ENCODE data around the gene HMGB4. TPM values are rescaled to one million over a fixed set of nuclear protein-coding genes. Genes with fewer than 3 reads are reported as not detected.

The HMGB4 gene
- total RNA-seq, 3 donors from 2014 or later (not counting 1 experiment from before 2014, with no cell fraction given), result not detected

DNA sequence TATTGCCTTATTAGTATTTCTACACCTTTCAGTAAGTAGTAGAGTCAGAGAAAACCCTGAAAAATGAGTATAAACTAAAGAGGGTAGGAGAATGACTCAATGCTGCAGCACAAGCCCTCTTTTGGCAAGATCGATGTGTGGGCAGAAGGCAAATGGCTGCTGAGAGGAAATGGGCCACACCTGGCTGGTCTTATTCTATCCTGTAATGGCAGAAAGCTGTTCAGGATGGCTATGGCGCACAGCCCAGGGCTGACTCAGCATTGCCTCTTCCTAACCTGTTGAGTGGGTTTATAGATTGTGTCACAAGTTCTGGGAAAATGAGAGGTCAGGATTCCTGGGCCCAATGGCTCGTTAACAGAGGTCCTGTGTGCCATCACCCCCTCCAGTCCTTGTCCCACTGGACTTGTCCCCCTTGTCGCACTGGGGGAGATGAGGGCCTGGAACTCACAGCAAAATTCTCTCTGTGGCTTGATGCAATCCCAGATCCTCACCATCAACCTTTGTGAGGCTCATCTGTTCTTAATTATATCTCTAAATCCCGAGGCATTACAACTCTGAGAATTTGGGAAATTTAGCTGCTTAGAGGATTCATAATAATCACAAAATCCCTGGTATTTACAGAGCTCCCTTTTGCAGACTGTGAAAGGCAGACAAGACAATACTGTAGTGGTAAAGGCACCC is 13.2 kb downstream of the HMGB4 start:
- TF ChIP-seq, protein P1, sequence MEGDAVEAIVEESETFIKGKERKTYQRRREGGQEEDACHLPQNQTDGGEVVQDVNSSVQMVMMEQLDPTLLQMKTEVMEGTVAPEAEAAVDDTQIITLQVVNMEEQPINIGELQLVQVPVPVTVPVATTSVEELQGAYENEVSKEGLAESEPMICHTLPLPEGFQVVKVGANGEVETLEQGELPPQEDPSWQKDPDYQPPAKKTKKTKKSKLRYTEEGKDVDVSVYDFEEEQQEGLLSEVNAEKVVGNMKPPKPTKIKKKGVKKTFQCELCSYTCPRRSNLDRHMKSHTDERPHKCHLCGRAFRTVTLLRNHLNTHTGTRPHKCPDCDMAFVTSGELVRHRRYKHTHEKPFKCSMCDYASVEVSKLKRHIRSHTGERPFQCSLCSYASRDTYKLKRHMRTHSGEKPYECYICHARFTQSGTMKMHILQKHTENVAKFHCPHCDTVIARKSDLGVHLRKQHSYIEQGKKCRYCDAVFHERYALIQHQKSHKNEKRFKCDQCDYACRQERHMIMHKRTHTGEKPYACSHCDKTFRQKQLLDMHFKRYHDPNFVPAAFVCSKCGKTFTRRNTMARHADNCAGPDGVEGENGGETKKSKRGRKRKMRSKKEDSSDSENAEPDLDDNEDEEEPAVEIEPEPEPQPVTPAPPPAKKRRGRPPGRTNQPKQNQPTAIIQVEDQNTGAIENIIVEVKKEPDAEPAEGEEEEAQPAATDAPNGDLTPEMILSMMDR (IDR thresholded peaks at IDR 0.05), result no peak
- H3K27ac Mint-ChIP-seq, result no peak overlapping the region
- no peaks in the 10 kb centered on the region for H3K9me3 ChIP-seq (ENCODE audit: control insufficient read depth, insufficient read depth, low read length)
- DNase-seq, result no peak
- ATAC-seq, result no peak
- H3K27me3 Mint-ChIP-seq (ENCODE audit: low read depth in 2 of 2), result peaks cover 19 to 28% of the 10 kb centered on the region in 2 donors
- intact Hi-C loops (cut with micrococcal nuclease), result no loop called here
- no peaks in the 10 kb centered on the region for H3K27me3 ChIP-seq (ENCODE audit: control insufficient read depth, insufficient read depth, low read length)
- no peak overlapping the region for H3K4me3 Mint-ChIP-seq
- no peak overlapping the region for H3K27ac ChIP-seq (ENCODE audit: low read length)
- no peaks in the 10 kb centered on the region for H3K4me1 ChIP-seq (ENCODE audit: control insufficient read depth, insufficient read depth, low read length)
- no peaks in the 10 kb centered on the region for H3K36me3 Mint-ChIP-seq
- H3K36me3 ChIP-seq (ENCODE audit: control insufficient read depth, insufficient read depth, low read length), result no peaks in the 10 kb centered on the region
- 86% methylated on average over 5 of the region's 5 CpGs for WGBS (ENCODE audit: insufficient coverage)
- no peaks in the 10 kb centered on the region for H3K9me3 Mint-ChIP-seq
- H3K4me3 ChIP-seq (ENCODE audit: low read length), result no peak overlapping the region
- H3K4me1 Mint-ChIP-seq, result peaks cover 9 to 12% of the 10 kb centered on the region in 2 donors

DNA sequence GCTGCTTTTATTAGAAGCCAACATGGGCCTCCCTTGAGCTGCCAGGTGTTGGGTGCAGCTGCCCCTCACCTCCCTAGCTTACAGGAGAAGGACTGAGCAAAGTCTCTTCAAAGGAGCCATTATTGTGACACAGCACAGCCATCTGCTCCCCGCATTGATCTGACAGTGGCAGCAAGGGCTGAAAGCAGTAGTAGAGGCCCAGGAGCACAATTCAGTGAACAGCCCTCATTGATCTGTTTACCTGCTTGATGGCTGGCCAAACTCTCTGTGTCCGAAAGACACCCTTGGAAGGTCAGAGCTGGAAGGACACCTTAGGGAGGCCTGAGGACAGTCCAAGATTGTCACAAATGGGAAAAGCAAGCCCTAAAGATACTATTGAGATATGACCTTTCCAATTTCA is 14.5 kb downstream of the HMGB4 start:
- no peak overlapping the region for H3K4me3 ChIP-seq (ENCODE audit: low read length)
- H3K27ac ChIP-seq (ENCODE audit: low read length), result no peak overlapping the region
- TF ChIP-seq, protein P1 (IDR thresholded peaks at IDR 0.05), result no peak
- Mint-ChIP-seq H3K9me3 (no peaks in the 10 kb centered on the region), H3K27ac (no peak overlapping the region), H3K36me3 (no peaks in the 10 kb centered on the region), H3K4me1 (no peaks in the 10 kb centered on the region), H3K4me3 (no peak overlapping the region), H3K27me3 (ENCODE audit: low read depth in 2 of 2) (peaks cover 25 to 28% of the 10 kb centered on the region in 2 donors)
- no peaks in the 10 kb centered on the region for H3K4me1 ChIP-seq (ENCODE audit: control insufficient read depth, insufficient read depth, low read length)
- H3K9me3 ChIP-seq (ENCODE audit: control insufficient read depth, insufficient read depth, low read length), result no peaks in the 10 kb centered on the region
- 90% methylated on average over 2 of the region's 2 CpGs for WGBS (ENCODE audit: insufficient coverage)
- H3K27me3 ChIP-seq (ENCODE audit: control insufficient read depth, insufficient read depth, low read length), result no peaks in the 10 kb centered on the region
- H3K36me3 ChIP-seq (ENCODE audit: control insufficient read depth, insufficient read depth, low read length), result no peaks in the 10 kb centered on the region
- intact Hi-C loops (cut with micrococcal nuclease), result no loop called here
- ATAC-seq, result no peak
- no peak for DNase-seq

- Histone ChIP-seq H3K36me3 (ENCODE audit: control insufficient read depth, insufficient read depth, low read length) (no peaks in the 10 kb centered on the region), H3K27ac (ENCODE audit: low read length) (no peak overlapping the region), H3K9me3 (ENCODE audit: control insufficient read depth, insufficient read depth, low read length) (no peaks in the 10 kb centered on the region), H3K4me1 (ENCODE audit: control insufficient read depth, insufficient read depth, low read length) (no peaks in the 10 kb centered on the region), H3K27me3 (ENCODE audit: control insufficient read depth, insufficient read depth, low read length) (no peaks in the 10 kb centered on the region), H3K4me3 (ENCODE audit: low read length) (no peak overlapping the region)
- DNase-seq, result no peak
- TF ChIP-seq, protein P1 (IDR thresholded peaks at IDR 0.05), result no peak
- H3K36me3 Mint-ChIP-seq, result no peaks in the 10 kb centered on the region
- no peak overlapping the region for H3K4me3 Mint-ChIP-seq
- H3K27ac Mint-ChIP-seq, result no peak overlapping the region
- intact Hi-C loops (cut with micrococcal nuclease), result no loop called here
- H3K9me3 Mint-ChIP-seq, result no peaks in the 10 kb centered on the region
- H3K4me1 Mint-ChIP-seq, result no peaks in the 10 kb centered on the region
- ATAC-seq, result no peak
- peaks cover 24 to 30% of the 10 kb centered on the region in 2 donors for H3K27me3 Mint-ChIP-seq (ENCODE audit: low read depth in 2 of 2)
- no CpG with 5 or more reads among the region's 2 CpGs for WGBS (ENCODE audit: insufficient coverage)
Observed at GRCh38 chr1:33880305-33880704, 16.4 kb downstream of the HMGB4 start.

GRCh38 chr1:33886496-33886895 is 22.6 kb downstream of the HMGB4 start:
- DNase-seq, result no peak
- H3K27ac ChIP-seq (ENCODE audit: low read length), result no peak overlapping the region
- H3K36me3 ChIP-seq (ENCODE audit: control insufficient read depth, insufficient read depth, low read length), result no peaks in the 10 kb centered on the region
- peaks cover 19 to 27% of the 10 kb centered on the region in 2 donors for H3K27me3 Mint-ChIP-seq (ENCODE audit: low read depth in 2 of 2)
- no peak overlapping the region for H3K4me3 Mint-ChIP-seq
- no peaks in the 10 kb centered on the region for H3K4me1 Mint-ChIP-seq
- H3K4me1 ChIP-seq (ENCODE audit: control insufficient read depth, insufficient read depth, low read length), result no peaks in the 10 kb centered on the region
- no peak for ATAC-seq
- no peaks in the 10 kb centered on the region for H3K9me3 ChIP-seq (ENCODE audit: control insufficient read depth, insufficient read depth, low read length)
- intact Hi-C loops (cut with micrococcal nuclease), result no loop called here
- TF ChIP-seq, protein P1 (IDR thresholded peaks at IDR 0.05), result no peak
- H3K27ac Mint-ChIP-seq, result no peak overlapping the region
- 43% methylated on average over 5 of the region's 5 CpGs for WGBS (ENCODE audit: insufficient coverage)
- no peaks in the 10 kb centered on the region for H3K36me3 Mint-ChIP-seq
- no peaks in the 10 kb centered on the region for H3K9me3 Mint-ChIP-seq
- no peaks in the 10 kb centered on the region for H3K27me3 ChIP-seq (ENCODE audit: control insufficient read depth, insufficient read depth, low read length)
- H3K4me3 ChIP-seq (ENCODE audit: low read length), result no peak overlapping the region
